ENCODE results near the gene CMTR1.

The CMTR1 gene

DNA sequence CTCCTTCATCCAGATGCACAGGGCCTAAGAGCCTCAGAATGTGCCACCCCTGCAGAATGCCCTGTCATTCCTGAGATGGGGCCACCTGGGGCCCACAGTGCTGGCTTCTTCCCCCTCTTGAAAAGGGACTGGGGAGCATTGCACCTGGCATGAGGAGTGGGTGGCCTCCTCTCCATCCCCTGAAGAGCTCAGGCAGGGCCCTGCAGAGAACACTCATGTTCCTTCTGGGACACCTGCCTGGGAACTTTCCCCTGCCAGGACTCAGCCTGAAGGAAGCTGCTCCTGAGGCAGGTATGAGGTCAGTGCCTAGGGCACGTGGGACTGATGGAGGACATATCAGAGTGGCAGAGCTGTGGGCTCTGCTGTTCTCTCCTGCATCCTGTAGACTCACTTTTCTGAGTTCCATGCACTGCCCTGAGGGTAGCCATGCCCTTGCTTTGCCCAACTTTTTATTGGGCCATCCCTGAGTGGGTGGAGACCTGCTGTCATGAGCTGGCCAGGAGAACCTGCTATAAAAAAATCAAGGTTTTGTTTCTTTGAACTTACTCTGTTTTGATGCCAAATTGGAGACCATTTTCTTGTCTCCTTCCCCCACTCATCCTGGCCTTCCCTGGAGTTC, 47.2 kb downstream of the CMTR1 start:
- no peak for DNase-seq

DNA sequence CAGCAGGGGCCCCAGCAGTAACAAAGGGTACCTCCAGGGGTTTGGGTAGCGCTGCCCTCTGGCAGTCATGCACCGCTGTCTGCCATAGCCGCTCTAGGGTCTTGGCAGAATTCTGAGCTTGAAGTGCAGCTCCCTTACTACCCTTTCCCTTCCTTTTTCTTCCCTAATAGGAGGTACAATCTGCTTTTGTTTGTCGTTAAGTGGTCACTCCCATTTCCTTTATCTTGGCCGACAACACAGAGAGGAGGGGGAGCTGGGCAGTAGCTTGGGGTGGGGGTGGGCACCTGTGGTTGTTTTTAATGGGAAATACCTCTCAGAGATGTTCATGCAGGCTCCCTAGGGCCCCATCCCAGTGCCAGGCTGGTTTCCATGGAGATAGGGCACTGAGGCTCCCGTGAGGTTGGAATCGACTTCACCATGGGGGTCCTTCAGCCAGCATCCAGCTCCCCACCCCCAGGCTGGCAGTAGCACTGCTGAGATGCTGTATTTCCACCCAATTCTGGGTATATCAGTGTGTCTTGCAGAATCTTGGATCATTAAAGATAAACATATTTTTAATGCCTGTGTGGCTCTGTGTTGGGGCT, 48.0 kb downstream of the CMTR1 start:
- no peak for DNase-seq

DNA sequence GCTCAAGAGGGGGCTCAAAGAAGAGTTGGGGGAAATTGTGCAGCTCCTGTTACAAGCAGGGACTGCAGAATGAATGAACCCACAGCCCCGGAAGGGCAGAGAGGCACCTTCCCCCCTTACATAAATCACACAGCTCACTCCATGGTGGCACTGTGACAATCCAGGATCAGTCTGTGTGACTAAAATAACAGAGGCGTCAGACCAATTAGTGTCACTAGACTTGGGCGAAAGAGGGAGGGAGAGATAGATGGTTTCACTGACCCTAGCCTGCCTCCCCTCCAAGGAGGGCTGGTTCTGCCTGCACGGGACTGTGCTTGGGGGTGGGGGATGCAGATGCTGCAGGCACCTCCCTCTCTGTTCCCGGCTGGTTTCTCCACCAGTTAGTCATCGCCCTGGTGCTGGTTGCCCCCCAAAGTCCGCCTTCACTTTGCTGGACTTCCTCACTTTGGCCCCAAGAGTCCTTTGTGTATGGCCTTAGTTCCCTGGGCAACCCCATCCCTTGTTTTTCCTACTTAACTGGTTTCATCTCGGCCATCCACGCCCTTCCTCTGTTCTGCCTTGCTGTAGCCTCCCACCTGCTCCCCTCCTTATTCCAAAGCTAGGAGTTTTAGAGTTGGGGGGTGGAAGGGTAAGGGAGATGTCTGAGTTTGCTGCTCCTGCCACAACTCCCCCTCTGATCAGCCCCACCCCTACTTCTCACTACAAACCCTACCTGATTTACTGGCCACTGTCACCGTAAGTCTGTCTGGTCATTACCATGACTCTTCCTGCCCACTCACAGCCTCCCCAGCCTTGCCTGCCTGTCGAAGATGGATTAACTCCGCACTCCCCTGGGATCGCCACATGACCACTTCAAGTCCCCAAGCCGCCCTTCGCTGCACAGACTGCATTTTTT, 48.9 kb downstream of the CMTR1 start:
- no peak for DNase-seq

DNA sequence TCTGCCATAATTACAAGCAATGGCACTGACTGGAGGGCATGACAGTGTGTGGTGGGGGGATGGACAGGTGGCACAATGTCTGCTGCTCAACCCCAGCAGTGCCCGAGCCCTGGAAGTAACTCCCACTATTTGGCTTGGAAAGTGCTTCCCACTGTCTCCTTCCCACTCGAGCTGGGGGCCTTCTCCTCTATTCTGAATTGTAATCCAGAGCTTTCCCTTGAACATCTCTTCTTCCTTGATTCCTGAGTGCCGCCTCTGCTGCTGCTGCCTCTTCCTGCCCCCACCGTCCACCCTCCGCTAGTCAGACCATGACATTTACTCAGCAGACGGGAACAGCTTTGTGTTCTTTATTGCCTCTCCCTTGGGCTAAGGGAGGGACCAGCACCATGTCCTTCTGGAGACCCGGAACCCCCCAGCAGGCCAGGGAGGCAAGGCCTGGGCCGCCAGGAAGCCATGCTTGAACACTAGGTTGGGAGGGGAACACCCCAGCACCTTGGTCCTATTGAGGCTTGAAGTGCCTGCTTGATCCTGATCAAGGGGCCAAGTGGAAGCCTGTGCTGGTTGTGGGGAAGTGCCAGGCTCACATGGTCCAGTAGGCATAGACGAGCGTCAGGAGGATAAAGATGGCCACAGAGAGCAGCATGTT, 49.7 kb downstream of the CMTR1 start:
- DNase-seq, result no peak

DNA sequence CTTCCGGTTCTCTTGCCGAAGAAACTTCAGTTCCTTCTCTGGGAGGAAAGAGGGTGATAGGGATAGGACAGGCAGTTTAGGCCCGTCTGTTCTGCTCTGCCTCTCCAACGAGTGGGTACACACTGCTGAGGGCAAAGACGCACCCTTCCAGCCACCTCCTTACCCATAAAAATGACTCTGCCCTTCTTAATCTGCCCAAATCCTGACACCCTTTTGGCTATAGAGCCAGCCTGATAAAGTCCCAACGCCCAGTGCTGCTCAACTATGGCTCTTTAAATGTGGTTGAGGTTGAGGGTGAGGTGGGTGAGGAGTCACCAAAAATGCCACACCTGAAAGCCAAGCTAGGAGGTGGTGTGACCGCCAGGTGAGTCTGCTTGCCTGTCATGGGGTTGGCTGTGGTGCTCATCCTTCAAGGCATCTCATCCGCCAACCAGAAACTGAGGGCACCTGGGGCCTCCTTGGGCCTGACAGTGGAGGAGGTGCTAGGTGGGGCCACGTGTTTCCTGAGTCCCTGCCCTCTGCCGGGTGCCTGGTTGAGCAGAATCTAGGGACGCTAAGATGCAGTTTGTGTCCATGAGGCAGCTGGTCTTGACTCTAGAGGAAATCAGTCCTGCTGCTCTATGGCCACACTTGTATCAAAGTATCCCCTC, 50.4 kb downstream of the CMTR1 start:
- no peak for DNase-seq

DNA sequence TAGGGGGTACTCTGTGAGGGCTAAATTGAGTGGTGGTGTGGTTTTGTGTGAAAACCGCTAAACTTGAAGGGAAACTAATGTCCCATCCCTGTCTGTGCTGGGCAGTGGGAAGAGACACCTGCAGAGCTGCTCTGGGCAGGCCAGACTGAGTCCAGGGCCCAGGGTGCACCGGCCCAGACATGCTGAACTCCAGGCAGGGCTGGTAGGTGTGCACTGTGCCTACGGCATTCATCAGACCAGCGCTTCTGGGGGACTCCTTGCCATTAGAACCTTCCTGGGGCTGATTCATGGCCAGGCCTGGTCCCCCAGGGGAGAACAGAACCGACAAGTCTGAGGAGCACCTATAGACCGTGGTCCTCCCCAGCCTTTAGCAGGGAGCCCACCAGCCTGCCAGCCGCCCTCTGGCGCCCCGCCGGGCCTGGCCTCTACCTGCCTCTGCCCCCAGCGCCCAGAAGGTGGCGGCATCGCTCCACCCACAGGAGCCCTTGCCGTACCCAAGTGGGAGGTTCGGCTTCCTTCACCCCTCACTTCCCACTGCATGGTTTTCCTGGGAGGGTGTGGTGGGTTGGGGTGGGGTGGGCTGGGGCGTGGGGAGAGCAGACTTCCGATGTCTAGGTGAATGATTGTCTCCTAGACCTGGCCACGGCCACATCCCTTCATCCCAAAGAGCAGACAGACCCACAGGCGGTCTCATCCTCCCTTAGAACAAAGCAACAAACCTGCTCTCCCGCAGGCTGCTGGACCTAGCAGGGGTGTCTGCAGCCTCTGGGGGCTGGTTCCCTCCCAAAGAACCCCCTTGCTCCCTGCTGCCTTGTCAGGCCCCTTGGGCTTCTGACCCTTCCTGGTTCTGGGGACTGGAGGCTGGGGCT, 51.1 kb downstream of the CMTR1 start:
- peak; percentile 70 to 71 for DNase-seq

DNA sequence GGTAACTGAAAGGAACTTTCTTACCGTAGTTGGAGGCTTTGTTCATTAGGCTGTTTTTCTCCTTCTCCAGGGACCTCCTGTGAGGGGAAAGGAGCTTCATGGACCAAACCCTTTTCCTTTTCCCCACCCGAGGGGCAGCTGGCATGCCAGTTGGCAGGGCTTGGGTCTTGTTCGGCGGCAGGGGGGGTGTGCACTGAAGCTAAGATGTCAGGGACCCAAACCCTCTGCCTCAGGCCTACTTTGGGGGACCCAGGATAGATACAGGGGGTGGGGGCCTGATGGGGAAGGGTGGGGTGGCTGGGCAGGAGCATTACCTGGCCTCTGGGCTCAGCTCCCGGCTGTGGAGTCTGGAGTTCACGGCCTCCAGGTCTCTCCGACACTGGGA, 51.8 kb downstream of the CMTR1 start:
- no peak for DNase-seq

DNA sequence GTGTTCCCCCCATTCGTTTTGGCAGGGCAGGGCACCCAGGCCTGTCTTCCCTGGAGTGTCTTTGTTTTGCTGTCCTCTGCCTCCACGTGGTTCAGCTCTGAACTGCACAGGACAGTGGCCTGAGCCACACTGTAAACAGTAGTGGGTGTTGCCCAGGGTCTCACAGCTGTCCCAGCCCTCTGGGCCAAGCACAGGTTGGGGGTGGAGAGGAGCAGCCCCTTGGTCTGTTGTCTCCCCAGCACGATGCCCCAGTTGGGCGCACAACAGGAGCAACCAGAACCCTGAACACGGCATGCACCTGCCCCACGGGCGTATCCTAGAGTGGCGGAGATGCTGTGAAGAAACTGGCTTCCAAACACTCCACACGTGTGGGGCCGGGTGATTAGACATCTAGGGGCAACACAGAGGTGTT, 52.3 kb downstream of the CMTR1 start:
- no peak for DNase-seq

DNA sequence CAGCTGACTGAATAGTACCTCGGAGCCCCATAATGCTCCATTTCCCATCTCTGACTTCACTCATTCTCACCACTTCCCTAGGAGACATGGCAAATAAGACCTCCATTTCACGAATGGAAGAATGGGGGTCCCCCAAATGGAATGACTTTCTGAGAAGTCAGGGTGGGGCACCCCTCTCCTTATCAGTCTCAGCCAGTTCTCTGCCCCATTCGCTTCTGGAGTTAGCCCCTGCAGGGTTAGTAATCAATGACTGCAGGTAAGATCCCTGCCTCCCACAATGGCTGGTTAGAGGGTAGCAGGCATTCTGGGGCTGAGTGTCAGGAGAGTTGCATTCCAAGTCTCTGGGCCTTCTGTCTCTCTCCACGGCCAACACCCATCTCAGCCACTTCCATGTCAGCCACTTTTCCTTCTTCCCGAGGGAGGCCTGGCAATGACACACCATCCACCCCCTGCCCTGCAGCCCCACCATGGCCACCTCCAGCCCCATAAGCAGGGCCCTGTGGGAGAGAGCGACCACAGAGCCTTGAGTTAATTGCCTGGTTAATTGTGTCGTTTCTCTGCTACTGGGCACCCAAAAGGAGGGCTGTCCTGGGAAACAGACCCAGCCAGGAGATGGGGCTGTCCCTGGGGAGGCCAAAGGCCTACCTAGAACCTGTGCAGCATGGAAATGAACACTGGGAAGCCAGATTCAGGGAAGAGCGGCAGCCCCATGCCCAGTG, 53.3 kb downstream of the CMTR1 start:
- DNase-seq, result no peak

DNA sequence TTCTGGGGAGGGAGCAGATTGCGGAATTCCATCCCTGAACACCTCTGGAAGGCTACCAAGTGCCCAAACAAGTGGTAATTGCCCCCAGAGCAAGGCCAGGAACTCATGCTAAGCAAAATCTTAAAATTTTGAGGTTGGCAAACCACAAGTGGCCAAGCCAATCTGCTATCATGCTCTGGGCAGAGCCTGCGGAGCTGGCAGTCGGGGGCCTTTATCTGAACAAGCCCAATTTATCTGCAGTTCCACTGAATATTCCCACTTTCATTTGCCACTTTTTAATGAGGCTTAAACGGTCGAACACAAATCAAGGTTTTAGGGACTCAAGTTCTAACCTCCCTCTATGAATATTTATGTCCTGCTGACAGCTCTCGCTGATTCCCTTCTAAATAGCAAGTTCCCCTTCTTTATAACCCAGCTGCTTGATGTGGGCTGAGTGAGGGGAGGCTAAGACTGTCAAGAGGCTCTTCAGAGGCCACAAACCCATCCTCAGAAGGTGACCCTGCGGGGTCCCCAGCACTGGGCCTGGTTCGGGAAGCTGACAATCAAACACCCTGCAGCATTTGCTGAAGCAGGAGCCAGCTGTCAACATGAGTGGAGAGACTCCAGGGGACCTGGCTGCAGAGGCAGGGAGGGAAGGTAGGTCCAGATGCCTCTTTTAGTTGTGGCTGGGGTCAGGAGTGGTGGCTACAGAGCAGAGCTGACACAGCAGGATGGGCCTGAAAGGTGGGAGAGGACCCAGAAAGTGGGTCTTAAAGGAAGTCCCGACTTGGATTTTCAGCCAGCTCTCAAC, 54.8 kb downstream of the CMTR1 start:
- DNase-seq, result no peak

DNA sequence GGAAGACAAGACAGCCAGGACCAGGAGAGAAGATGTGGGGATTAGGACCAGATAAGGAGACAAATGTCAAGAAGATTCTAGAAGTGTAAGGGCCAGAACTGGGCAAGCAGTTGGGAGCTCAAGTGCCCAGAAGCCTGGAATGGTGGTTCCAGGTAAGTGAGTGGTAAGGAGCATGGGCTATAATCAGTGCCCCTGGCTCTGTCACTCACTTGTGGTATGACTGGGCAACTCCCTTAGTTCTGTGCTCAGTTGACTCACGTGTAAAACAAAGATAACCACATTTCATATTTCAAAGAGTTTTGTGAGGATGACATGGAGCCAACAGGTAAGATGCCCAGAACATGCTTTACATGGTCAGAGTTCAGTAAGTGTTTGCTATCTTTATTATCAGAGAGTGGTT, 55.5 kb downstream of the CMTR1 start:
- DNase-seq, result no peak

DNA sequence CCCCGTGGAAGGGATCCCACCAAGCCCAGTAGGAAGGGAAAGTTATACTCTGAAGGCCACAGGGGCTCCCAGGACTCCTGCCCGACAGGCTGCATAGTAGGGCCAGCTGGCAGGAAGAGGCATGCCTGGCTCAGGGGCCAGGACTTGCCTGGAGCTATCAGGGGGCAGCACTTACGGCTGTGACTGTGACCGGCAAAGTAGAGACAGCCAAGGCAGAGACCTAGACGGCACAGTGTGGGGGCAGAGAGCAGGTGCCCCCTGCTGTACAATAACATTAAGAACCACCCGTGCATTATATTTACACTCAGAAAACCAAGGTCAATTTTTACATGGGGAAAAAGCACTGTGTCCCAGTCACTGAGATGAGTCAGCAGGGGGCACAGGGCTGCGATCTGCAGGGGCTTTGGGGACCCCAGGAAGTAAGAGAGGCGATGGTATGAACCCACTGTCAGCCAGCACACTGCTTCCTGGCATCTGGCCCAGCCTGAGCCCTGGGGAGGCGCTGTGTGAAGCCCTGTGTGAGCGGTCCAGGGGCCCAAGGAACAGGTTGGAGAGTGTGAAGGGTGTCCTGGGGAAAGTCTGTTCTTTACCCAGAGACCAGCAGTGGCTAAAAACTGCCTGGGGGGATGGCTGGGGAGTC, 56.8 kb downstream of the CMTR1 start:
- DNase-seq, result no peak

DNA sequence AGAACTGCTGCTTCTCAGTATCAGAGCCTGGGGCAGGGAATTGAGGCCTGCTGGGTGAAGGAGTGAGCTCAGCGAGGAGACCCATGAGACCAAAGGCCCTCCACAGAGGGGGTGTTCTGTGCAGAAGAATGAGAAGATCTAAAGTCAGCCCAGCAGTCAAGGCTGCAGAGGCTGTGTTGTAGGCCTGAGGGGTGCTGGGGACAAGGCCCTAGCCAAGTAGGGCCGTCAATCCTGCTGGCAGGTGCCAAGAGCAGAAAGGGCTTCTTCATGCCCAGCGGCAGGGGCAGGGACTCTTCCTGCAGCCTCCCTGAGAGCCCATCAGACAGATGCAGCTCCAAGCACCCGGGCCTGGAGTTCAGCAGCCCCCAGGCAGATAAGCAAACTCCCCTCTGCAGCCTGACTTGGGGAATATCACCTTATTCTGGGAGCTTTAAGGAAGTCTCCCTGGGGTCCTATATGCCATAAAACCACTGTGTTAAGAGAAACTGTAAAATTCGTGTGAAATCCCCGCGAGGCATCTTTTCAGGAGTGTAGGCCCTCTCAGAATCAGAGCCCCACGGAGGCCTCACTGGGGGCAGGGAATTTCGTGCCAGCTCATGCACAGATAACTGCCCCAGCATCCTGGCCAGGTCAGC, 57.6 kb downstream of the CMTR1 start:
- DNase-seq, result no peak

DNA sequence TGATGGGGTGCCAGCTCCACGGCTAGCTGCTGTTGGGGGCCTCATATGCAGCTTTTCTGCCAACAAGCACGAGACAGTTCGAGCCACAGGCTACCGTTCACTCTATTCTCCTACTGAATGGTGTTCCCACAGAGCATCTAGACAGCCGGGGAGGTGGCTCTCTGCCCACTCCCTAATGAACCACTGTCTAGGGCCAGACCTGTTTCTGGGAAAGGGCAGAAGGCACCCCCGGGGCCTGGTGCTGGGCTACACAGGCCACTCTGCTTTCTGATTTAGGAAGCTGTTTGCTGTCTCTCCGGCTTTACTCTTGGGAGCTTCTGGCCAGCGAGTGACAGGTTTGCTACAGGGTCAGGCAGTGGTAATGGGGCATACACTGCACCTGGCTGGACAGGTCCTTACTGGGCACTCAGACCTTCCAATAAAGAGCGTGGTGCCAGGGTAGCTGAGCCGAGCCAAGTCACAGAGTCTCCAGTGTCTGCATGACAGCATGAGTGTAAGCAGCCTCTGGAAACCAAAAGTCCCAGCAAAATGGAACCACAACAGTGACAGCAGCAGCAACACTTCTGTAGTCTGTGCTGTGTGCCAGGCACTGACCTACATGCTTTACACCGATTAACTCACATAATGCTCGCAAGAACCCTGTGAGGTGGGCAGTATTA, 58.3 kb downstream of the CMTR1 start:
- DNase-seq, result no peak

DNA sequence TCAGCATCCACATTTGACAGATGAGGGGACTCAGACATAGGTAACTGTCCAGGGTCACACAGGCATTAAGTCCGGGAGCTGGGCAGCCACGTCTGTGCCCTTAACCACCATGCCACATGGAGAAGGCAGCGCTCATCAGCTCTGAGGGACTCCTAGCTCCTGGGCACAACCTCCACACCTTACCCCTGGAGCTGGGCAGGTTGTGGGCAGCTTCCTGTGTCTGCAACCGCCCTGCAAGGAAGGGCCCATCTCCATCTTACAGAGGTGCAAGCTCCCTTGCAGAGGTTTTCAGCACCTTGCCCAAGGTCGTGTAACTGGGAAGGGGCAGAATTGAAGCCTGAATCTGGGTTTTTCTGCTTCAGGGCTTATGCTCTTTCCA, 58.8 kb downstream of the CMTR1 start:
- DNase-seq, result no peak

DNA sequence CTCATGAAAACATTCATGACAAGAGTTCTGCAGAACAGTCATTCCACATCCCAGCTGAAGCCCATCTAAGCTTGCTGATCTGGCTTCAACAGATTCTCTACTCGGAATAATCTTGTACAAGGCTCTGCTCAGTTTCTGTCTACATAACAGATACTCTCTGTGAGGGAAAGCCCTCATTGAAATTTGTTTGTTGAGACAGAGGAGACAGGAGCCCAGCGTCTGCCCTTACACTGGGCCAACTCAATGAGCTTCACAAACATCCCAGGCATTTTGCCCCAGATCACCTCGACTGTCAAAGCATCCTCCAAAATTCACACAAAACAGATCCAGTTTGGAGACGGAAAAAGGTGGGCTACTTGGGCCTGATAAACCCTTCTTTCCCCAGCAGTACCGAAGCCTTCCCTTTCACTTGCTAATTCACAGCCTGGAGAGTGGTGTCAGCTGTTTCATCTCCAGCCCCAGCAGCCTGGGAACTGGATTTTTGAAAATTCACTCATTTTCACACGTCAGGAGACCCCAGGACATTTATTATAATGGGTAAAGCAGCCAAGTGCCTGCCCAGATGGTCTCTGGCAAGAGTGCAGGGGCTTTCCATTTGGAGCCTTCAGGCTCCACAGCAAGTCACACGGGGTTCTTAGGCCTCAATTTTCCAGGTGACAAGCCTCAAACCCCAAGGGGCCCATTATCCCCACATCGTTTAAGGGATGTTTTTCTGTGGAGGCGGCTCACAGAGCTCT, 59.4 kb downstream of the CMTR1 start:
- DNase-seq, result no peak

DNA sequence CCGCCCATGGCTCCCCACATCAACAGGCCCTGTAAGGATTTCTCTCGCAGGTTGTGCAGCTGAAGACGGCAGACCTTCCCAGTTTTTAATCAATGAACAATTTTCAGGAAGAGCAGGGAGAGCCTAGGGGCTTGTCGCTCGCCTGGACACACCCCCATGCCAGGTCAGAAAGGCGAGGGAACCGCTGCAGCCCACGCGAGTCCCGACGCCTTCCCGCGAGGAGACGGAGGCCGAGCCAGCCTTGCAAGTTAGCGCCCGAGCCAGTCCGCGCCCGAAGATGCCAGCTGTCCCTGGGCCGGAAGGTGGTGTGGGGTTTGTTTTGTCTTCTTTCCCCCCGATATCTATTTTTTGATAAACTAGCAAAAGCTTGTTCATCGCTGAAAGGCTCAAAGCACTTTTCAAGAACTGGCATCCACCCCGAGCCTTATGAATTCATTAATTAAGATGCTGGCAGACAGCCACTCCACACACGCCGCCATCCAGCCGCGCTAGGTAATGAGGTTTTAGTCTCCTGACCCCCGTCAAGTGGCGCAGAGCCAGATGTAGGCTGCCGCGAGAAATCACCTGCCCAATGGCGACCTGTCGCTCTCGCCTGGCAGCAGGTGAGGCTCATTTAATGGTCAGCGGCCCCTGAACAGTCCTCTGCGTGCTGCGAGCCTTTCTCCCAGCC, 60.1 kb downstream of the CMTR1 start:
- DNase-seq, result no peak

DNA sequence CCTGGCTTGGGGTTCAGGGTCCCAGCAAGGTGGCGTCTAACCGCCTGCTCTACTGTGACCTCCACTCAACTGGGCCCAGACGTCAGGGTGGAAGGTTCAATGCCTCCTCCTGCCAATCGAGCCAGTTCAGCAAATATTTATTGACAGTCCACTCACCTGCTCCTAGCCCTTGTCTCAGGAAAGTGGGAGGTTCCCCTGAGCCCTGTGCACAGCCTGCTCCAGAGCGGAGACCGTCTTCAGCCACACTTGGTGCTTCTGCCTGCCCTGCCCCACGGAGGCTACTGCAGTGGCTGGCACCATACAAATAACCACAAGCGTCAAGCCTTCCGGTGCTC, 60.6 kb downstream of the CMTR1 start:
- no peak for DNase-seq

Measured in activated CD4-positive, alpha-beta T cell treated with anti-CD3 and anti-CD28 coated beads, Interleukin-2, amount 50 U/mL, for 4 hours (primary cell).